Measurements from ENCODE around the gene ETFBKMT.

- TF ChIP-seq, protein P1, sequence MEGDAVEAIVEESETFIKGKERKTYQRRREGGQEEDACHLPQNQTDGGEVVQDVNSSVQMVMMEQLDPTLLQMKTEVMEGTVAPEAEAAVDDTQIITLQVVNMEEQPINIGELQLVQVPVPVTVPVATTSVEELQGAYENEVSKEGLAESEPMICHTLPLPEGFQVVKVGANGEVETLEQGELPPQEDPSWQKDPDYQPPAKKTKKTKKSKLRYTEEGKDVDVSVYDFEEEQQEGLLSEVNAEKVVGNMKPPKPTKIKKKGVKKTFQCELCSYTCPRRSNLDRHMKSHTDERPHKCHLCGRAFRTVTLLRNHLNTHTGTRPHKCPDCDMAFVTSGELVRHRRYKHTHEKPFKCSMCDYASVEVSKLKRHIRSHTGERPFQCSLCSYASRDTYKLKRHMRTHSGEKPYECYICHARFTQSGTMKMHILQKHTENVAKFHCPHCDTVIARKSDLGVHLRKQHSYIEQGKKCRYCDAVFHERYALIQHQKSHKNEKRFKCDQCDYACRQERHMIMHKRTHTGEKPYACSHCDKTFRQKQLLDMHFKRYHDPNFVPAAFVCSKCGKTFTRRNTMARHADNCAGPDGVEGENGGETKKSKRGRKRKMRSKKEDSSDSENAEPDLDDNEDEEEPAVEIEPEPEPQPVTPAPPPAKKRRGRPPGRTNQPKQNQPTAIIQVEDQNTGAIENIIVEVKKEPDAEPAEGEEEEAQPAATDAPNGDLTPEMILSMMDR (IDR thresholded peaks at IDR 0.05), result no peak
- no peak for TF ChIP-seq POLR2A (IDR thresholded peaks at IDR 0.05)
Observed at GRCh38 chr12:31685801-31686200, 26.3 kb downstream of the ETFBKMT start.
